Fibroblast of lung (primary cell): ENCODE results near the gene TEX261.

Source experiments
- EZH2 ChIP-seq: IDR thresholded peaks from 2 replicates; pipeline ENCODE4 v1.5.1; 2012; ENCODE audit warnings: low read length, control low read depth, mild to moderate bottlenecking; ENCODE audit errors: missing control alignments
- TF ChIP-seq, protein P1 (sequence below), 2 donors: IDR thresholded peaks in 1 of 2; conservative IDR thresholded peaks in 1 of 2; 1 replicate in 1 of 2; 2 replicates in 1 of 2; pipeline ENCODE4 v1.5.1; 2011 to 2012; ENCODE audit warnings: low read length in 2 of 2, control low read depth in 1 of 2, inconsistent platforms in 1 of 2, low read depth in 1 of 2, mild to moderate bottlenecking in 1 of 2

DNA sequence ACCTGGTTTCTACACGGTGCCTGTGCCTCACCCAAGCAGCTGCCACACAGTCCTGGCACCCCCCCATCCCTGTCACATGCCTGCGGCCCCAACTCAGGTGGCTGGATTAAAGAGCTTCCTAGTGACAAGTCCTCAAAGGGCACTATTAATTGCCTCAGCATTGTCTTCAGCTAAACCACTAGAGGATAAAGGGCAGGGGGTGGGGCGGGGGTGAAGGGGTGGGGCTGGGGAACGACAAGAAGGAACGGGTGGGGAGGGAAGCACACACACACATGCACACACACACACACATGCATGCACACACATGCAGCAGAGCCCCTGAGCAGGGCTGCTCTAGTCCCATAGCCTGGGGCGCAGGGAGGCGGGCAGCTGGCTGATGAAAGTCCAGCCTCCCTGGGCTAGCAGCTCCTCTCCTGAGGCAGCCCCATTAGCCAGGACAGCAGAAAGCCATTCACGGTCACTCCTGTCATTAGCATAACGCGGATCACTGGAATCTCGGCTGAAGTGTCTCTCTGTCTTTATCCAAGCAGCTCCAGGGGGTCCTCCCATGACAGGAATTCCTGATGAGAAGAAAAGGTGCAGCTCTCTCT is 7.4 kb upstream of the TEX261 start:
- no peak for TF ChIP-seq EZH2
- TF ChIP-seq, protein P1, sequence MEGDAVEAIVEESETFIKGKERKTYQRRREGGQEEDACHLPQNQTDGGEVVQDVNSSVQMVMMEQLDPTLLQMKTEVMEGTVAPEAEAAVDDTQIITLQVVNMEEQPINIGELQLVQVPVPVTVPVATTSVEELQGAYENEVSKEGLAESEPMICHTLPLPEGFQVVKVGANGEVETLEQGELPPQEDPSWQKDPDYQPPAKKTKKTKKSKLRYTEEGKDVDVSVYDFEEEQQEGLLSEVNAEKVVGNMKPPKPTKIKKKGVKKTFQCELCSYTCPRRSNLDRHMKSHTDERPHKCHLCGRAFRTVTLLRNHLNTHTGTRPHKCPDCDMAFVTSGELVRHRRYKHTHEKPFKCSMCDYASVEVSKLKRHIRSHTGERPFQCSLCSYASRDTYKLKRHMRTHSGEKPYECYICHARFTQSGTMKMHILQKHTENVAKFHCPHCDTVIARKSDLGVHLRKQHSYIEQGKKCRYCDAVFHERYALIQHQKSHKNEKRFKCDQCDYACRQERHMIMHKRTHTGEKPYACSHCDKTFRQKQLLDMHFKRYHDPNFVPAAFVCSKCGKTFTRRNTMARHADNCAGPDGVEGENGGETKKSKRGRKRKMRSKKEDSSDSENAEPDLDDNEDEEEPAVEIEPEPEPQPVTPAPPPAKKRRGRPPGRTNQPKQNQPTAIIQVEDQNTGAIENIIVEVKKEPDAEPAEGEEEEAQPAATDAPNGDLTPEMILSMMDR (conservative IDR thresholded peaks at IDR 0.05 in 1 of 2, IDR thresholded peaks at IDR 0.05 in 1 of 2; ENCODE audit: low read depth in 1 of 2, low read length in 2 of 2) = no peak
